Thyroid gland (tissue), 4 donors: Measurements from ENCODE around the gene DOK6. TPM values are rescaled to one million over a fixed set of nuclear protein-coding genes. Genes with fewer than 3 reads are reported as not detected.

ENCODE experiments used
- DNase-seq, 2 donors: peaks; one replicate each; pipeline ENCODE4 v3.0.0-alpha.2; 2019
- H3K27ac ChIP-seq, 3 donors: fragments of 200-600 bp; sonication (generic); 1 replicate in 2 of 3; 2 replicates in 1 of 3; pipeline ENCODE4 v1.5.1; 2016 to 2019; ENCODE audit warnings: mild to moderate bottlenecking in 1 of 3, moderate library complexity in 1 of 3
- H3K27me3 ChIP-seq: fragments of 200-600 bp; sonication (generic); one replicate; pipeline ENCODE4 v1.5.1; 2019
- H3K36me3 ChIP-seq, 2 donors: fragments of 200-600 bp; sonication (generic); one replicate each; pipeline ENCODE4 v1.5.1; 2016 to 2019
- H3K4me1 ChIP-seq, 2 donors: fragments of 200-600 bp; sonication (generic); one replicate each; pipeline ENCODE4 v1.5.1; 2017 to 2019
- H3K4me3 ChIP-seq, 3 donors: fragments of 200-600 bp; sonication (generic); replicated peaks in 1 of 3; 1 replicate in 2 of 3; 2 replicates in 1 of 3; pipeline ENCODE4 v1.5.1; 2016; ENCODE audit warnings: mild to moderate bottlenecking in 1 of 3
- H3K9me3 ChIP-seq: fragments of 200-600 bp; sonication (generic); one replicate; pipeline ENCODE4 v1.5.1; 2017
- POLR2A ChIP-seq, 2 donors: fragments of 450-650 bp; IDR thresholded peaks; one replicate each; pipeline ENCODE4 v1.6.1; 2017; ENCODE audit warnings: antibody characterized with exemption in 2 of 2, mild to moderate bottlenecking in 2 of 2, moderate library complexity in 1 of 2
- WGBS, 2 donors: methylation state at CpG; one replicate each; pipeline ENCODE4 v1.1.5; 2017; 5-methylcytosine and 5-hydroxymethylcytosine counted together
- intact Hi-C: fragments of 100-400 bp; cut with DNase I; formaldehyde crosslinking; loops from one replicate; pipeline ENCODE4 v1.15.1; 2023
- total RNA-seq, 4 donors: library from RNA; depleted of rRNA; stranded (reverse); fragments of >200 nt; gene quantifications; one replicate each; pipeline ENCODE4 v1.2.3, GENCODE V29; 2016
- TF ChIP-seq, protein P1 (sequence below), 6 experiments: fragments of 200-600 bp in 3 of 6; fragments of 450-650 bp in 3 of 6; sonication (generic) in 3 of 6; IDR thresholded peaks; one replicate each; pipeline ENCODE4 v1.5.1; 2016 to 2019; ENCODE audit warnings: antibody characterized with exemption in 6 of 6, mild to moderate bottlenecking in 2 of 6, inconsistent platforms in 1 of 6, moderate library complexity in 1 of 6

The DOK6 gene
- total RNA-seq, 4 donors from 2014 or later, result 0.94 to 3.1 (median 2.5) TPM

DNA sequence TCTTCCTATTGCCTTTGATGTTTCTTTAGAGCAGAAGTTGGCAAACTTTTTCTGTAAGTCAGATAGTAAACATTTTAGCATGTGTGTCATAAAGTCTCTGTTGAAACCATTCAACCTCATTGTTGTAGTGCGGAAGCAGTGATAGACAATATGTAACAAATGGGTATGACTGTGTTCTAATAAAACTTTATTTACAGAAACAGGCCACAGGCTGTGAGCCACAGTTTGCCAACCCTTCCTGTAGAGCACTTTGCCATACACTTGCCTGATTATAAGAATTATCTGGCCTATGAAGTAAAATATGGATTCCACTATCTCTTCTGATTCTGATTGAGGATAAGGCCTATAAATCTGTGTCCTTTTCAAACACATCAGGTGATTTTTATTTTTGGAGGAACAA lies 237.4 kb downstream of the DOK6 start:
- intact Hi-C loops, result no loop called here
- no peaks in the 10 kb centered on the region for H3K9me3 ChIP-seq
- no peak for DNase-seq
- 0 to 66% methylated on average over 1 of the region's 1 CpG for WGBS, 2 donors
- no peaks in the 10 kb centered on the region for H3K36me3 ChIP-seq
- H3K4me3 ChIP-seq, result no peak overlapping the region
- peaks cover 7 to 20% of the 10 kb centered on the region in 2 donors for H3K4me1 ChIP-seq
- H3K27ac ChIP-seq, result no peak overlapping the region
- no peaks in the 10 kb centered on the region for H3K27me3 ChIP-seq
- TF ChIP-seq, protein P1, sequence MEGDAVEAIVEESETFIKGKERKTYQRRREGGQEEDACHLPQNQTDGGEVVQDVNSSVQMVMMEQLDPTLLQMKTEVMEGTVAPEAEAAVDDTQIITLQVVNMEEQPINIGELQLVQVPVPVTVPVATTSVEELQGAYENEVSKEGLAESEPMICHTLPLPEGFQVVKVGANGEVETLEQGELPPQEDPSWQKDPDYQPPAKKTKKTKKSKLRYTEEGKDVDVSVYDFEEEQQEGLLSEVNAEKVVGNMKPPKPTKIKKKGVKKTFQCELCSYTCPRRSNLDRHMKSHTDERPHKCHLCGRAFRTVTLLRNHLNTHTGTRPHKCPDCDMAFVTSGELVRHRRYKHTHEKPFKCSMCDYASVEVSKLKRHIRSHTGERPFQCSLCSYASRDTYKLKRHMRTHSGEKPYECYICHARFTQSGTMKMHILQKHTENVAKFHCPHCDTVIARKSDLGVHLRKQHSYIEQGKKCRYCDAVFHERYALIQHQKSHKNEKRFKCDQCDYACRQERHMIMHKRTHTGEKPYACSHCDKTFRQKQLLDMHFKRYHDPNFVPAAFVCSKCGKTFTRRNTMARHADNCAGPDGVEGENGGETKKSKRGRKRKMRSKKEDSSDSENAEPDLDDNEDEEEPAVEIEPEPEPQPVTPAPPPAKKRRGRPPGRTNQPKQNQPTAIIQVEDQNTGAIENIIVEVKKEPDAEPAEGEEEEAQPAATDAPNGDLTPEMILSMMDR (IDR thresholded peaks at IDR 0.05), result no peak

DNA sequence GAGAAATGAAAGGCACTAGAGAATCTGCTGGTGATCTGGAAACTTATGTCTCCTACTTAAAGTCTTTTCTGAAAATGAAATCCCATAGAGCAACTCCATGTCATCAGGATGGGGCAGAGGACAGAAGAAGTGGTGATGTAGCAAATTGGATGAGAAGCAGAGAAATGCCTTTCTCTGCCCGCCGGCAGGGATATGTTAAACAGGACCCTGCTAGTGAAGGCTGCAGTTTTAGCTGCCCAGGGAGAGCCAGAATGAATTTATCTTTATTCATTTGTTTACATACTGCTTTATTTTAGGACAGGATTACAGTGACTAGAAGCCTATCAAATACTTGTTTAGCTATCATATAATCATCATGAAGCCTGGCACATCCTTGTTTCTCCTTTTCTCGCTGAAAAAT lies 247.0 kb downstream of the DOK6 start:
- intact Hi-C loops, result no loop called here
- Histone ChIP-seq H3K9me3 (no peaks in the 10 kb centered on the region), H3K27ac (no peak overlapping the region), H3K4me3 (no peak overlapping the region), H3K36me3 (no peaks in the 10 kb centered on the region), H3K27me3 (no peaks in the 10 kb centered on the region), H3K4me1 (peaks cover 0 to 3% of the 10 kb centered on the region in 2 donors)
- no peak for DNase-seq
- 87 to 89% methylated on average over 3 of the region's 3 CpGs for WGBS, 2 donors
- TF ChIP-seq POLR2A (IDR thresholded peaks at IDR 0.05), result no peak
- TF ChIP-seq, protein P1 (IDR thresholded peaks at IDR 0.05), result no peak

DNA sequence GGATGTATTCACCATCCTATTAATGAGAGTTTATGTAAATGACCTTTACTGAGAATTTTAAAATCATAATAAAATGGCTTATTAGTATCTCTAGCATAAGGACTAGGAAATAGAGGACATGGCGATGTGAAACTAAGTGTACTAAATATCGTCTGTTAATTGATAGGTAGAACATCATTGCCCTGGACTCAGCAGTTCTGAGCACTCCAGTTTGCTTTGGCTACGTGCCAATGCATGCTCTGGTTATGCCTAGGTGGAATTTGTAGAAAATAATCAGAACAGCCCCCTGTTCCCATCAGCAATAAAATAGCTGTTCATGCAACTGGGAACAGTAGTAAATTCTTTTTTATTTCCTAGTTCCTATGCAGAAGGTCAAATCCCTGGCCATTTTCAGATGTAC lies 247.8 kb downstream of the DOK6 start:
- Histone ChIP-seq H3K9me3 (no peaks in the 10 kb centered on the region), H3K4me1 (peaks cover 0 to 3% of the 10 kb centered on the region in 2 donors), H3K4me3 (no peak overlapping the region), H3K27ac (no peak overlapping the region), H3K27me3 (no peaks in the 10 kb centered on the region), H3K36me3 (no peaks in the 10 kb centered on the region)
- intact Hi-C loops, result no loop called here
- DNase-seq, result peak; percentile 41 to 60
- TF ChIP-seq, protein P1 (IDR thresholded peaks at IDR 0.05), result no peak
- TF ChIP-seq POLR2A (IDR thresholded peaks at IDR 0.05), result no peak
- 47 to 53% methylated on average over 3 of the region's 3 CpGs for WGBS, 2 donors

DNA sequence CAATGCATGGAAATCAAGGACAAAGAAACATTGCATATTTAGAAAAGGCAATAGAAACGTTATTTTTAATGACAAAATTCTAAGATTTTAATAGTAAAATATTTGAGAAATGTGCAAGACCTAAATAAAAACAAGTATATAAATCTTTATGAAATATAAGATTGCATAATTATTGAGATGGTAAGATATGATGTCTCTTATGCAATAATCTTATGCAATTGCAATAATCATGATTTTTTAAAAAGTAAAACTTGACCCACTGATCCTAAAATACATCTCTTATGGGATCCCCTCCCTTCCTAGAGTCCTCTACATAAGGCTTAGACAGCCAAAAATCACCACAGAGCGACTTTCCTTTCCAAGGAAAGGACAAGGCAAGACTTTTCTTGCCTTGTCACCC lies 249.0 kb downstream of the DOK6 start:
- intact Hi-C loops, result no loop called here
- WGBS, 2 donors, result 82 to 92% methylated on average over 2 of the region's 2 CpGs
- no peaks in the 10 kb centered on the region for H3K9me3 ChIP-seq
- H3K4me1 ChIP-seq, result peaks cover 0 to 3% of the 10 kb centered on the region in 2 donors
- DNase-seq, result no peak
- no peak overlapping the region for H3K27ac ChIP-seq
- no peak for TF ChIP-seq POLR2A (IDR thresholded peaks at IDR 0.05)
- TF ChIP-seq, protein P1 (IDR thresholded peaks at IDR 0.05), result no peak
- H3K27me3 ChIP-seq, result no peaks in the 10 kb centered on the region
- H3K36me3 ChIP-seq, result no peaks in the 10 kb centered on the region
- H3K4me3 ChIP-seq, result no peak overlapping the region

DNA sequence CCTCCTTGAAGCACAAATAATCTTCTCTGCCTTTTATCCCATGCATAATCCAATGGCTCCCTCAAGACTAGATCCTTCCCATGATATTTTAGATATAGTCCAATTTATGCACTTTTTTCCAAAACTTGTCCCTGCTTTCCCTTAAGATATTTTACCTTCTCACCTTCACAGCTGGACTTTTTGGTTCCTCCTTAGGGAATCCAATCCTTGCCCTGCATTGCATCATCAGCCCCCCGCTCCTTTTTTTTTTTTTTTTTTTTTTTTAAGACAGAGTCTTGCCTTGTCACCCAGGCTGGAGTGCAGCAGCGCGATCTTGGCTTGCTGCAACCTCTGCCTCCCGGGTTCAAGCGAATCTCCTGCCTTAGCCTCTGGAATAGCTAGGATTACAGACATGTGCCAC lies 250.6 kb downstream of the DOK6 start:
- DNase-seq, result no peak
- intact Hi-C loops, result no loop called here
- Histone ChIP-seq H3K27me3 (no peaks in the 10 kb centered on the region), H3K4me3 (no peak overlapping the region), H3K36me3 (no peaks in the 10 kb centered on the region), H3K9me3 (no peaks in the 10 kb centered on the region), H3K4me1 (peaks cover 0 to 3% of the 10 kb centered on the region in 2 donors), H3K27ac (no peak overlapping the region)
- 97 to 98% methylated on average over 5 of the region's 5 CpGs for WGBS, 2 donors
- no peak for TF ChIP-seq POLR2A (IDR thresholded peaks at IDR 0.05)
- TF ChIP-seq, protein P1 (IDR thresholded peaks at IDR 0.05), result no peak
